T-helper 1 cell (primary cell): Measurements from ENCODE around the gene CEMIP2.
"Not testable (repeated sequence)": the region's sequence is repeated elsewhere in the genome, so short reads cannot be mapped to it uniquely, and the experiment has no call there.

Source experiments
- DNase-seq, 5 donors: peaks; one replicate each; pipeline ENCODE4 v3.0.0-alpha.2; 2012 to 2020

The CEMIP2 gene

GRCh38 chr9:71675105-71675856 lies 93.0 kb downstream of the CEMIP2 start:
- DNase-seq: no peak

GRCh38 chr9:71672573-71672972 lies 95.7 kb downstream of the CEMIP2 start:
- no peak for DNase-seq

- no peak for DNase-seq
Measured at GRCh38 chr9:71671289-71671688, 97.0 kb downstream of the CEMIP2 start.

GRCh38 chr9:71670121-71670520 lies 98.2 kb downstream of the CEMIP2 start:
- DNase-seq: no peak

GRCh38 chr9:71669284-71669995 lies 98.9 kb downstream of the CEMIP2 start:
- no peak for DNase-seq

GRCh38 chr9:71668717-71669116 lies 99.6 kb downstream of the CEMIP2 start:
- no peak for DNase-seq

GRCh38 chr9:71665247-71665646 lies 103.1 kb downstream of the CEMIP2 start:
- DNase-seq: no peak

GRCh38 chr9:71664566-71664965 lies 103.7 kb downstream of the CEMIP2 start:
- no peak for DNase-seq

GRCh38 chr9:71663931-71664459 lies 104.3 kb downstream of the CEMIP2 start:
- DNase-seq: no peak

- no peak for DNase-seq
Measured at GRCh38 chr9:71663216-71663615, 105.1 kb downstream of the CEMIP2 start.

GRCh38 chr9:71662082-71662481 lies 106.2 kb downstream of the CEMIP2 start:
- DNase-seq: no peak

GRCh38 chr9:71657276-71657675 lies 111.0 kb downstream of the CEMIP2 start:
- not testable (repeated sequence) for DNase-seq

- no peak for DNase-seq
Measured at GRCh38 chr9:71656496-71656895, 111.8 kb downstream of the CEMIP2 start.

GRCh38 chr9:71655778-71656177 lies 112.5 kb downstream of the CEMIP2 start:
- no peak for DNase-seq

- DNase-seq: no peak
Measured at GRCh38 chr9:71655141-71655540, 113.2 kb downstream of the CEMIP2 start.

GRCh38 chr9:71652480-71652879 lies 115.8 kb downstream of the CEMIP2 start:
- no peak for DNase-seq

GRCh38 chr9:71648453-71648852 lies 119.9 kb downstream of the CEMIP2 start:
- DNase-seq: no peak

GRCh38 chr9:71647094-71647591 lies 121.2 kb downstream of the CEMIP2 start:
- DNase-seq: peak in 1 of 5 donors; percentile 66

- no peak for DNase-seq
Measured at GRCh38 chr9:71646131-71646530, 122.2 kb downstream of the CEMIP2 start.

- no peak for DNase-seq
Measured at GRCh38 chr9:71644819-71645362, 123.4 kb downstream of the CEMIP2 start.

- no peak for DNase-seq
Measured at GRCh38 chr9:71643330-71643729, 125.0 kb downstream of the CEMIP2 start.

GRCh38 chr9:71642056-71642455 lies 126.3 kb downstream of the CEMIP2 start:
- no peak for DNase-seq

GRCh38 chr9:71638627-71639026 lies 129.7 kb downstream of the CEMIP2 start:
- DNase-seq: peak in 1 of 5 donors; percentile 91

GRCh38 chr9:71637926-71638325 lies 130.4 kb downstream of the CEMIP2 start:
- no peak for DNase-seq
